ENCODE measurements around the gene MAPK8IP2.

DNA sequence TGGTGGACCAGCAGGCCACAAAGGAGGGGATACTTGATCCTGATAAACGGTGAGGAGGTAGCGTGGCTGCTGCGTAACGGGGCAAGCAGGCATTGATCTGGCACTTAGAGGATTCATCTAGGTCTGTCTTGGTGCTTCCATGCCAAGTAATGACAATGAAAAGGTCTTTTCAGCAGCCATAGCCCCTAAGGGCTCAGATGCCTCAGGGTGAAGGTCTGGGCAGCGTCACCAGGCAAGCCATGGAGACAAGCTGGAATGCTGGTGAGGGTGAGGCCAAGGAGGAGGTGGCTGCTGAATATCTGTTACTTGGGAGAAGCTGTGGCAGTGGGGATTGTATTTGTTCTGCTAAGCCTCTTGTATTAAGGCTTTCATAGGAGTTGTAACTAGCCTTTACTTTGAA is 13.2 kb upstream of the MAPK8IP2 start:
- TF ChIP-seq, protein P1, sequence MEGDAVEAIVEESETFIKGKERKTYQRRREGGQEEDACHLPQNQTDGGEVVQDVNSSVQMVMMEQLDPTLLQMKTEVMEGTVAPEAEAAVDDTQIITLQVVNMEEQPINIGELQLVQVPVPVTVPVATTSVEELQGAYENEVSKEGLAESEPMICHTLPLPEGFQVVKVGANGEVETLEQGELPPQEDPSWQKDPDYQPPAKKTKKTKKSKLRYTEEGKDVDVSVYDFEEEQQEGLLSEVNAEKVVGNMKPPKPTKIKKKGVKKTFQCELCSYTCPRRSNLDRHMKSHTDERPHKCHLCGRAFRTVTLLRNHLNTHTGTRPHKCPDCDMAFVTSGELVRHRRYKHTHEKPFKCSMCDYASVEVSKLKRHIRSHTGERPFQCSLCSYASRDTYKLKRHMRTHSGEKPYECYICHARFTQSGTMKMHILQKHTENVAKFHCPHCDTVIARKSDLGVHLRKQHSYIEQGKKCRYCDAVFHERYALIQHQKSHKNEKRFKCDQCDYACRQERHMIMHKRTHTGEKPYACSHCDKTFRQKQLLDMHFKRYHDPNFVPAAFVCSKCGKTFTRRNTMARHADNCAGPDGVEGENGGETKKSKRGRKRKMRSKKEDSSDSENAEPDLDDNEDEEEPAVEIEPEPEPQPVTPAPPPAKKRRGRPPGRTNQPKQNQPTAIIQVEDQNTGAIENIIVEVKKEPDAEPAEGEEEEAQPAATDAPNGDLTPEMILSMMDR (IDR thresholded peaks at IDR 0.05 in 8 of 11, conservative IDR thresholded peaks at IDR 0.05 in 3 of 11) = no peak
- no peak for TF ChIP-seq POLR2A (IDR thresholded peaks at IDR 0.05)
- no peak for TF ChIP-seq POLR2AphosphoS5 (IDR thresholded peaks at IDR 0.05)

Measured in spleen (tissue), 7 donors.